Measurements from ENCODE around the gene TMC3. TPM values are rescaled to one million over a fixed set of nuclear protein-coding genes. Genes with fewer than 3 reads are reported as not detected.

The TMC3 gene
- total and polyA plus RNA-seq, 10 of the 15 experiments (the other 5 are each of a cell fraction or from before 2014, with no cell fraction given), result 0.03 to 0.04 (median 0.04) TPM; not detected in 7

DNA sequence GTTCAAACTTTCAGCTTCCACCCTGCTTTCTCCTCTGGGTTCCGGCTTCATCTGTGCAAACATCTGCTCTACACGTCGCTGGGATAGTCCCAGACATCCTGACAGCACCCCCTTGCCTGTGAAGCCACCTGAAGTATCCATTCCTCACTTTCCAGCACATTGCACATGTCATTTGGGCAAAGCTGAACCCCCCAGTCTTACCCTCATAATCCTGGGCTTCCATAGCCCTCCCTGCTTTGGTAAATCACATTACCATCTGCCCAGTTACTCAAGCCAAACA lies 92.6 kb downstream of the TMC3 start (continued):
- TF ChIP-seq, protein P1, sequence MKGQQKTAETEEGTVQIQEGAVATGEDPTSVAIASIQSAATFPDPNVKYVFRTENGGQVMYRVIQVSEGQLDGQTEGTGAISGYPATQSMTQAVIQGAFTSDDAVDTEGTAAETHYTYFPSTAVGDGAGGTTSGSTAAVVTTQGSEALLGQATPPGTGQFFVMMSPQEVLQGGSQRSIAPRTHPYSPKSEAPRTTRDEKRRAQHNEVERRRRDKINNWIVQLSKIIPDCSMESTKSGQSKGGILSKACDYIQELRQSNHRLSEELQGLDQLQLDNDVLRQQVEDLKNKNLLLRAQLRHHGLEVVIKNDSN (IDR thresholded peaks at IDR 0.05; ENCODE audit: borderline replicate concordance, extremely low read length, insufficient read depth, low read depth, low read length), result no peak

Other genes starting within 250 kb of the TMC3 start
- not detected in 2 replicates for gene CFAP161, start 239.9 kb downstream of the TMC3 start, total RNA-seq (2014; rRNA removed)
- gene CFAP161, start 239.9 kb downstream of the TMC3 start, total RNA-seq (2014; rRNA removed; fragmentation: Illumina TruSeq; extraction: Trizol), result 0.31 TPM in 1 of 2 replicates, not detected in the other
- gene CFAP161, start 239.9 kb downstream of the TMC3 start, total RNA-seq (2021), result not detected in 2 replicates
- gene CFAP161, start 239.9 kb downstream of the TMC3 start, polyA plus RNA-seq (2011; rRNA removed), result not detected in 2 replicates
- gene CFAP161, start 239.9 kb downstream of the TMC3 start, polyA plus RNA-seq (2014; fragmentation: Illumina TruSeq; extraction: Trizol), result not detected in 2 replicates
- not detected for gene CFAP161, start 239.9 kb downstream of the TMC3 start, polyA plus RNA-seq (2014; fragmentation: Nextera tagmentation; extraction: Ambion mirVana)
- gene CFAP161, start 239.9 kb downstream of the TMC3 start, polyA plus RNA-seq (2014; rRNA removed), result not detected in 2 replicates
- gene CFAP161, start 239.9 kb downstream of the TMC3 start, polyA plus RNA-seq (2016; fragmentation: Nextera tagmentation; extraction: Ambion mirVana), result not detected
- 34.3 and 38.9 TPM in 2 replicates for gene IL16, start 177.3 kb downstream of the TMC3 start, total RNA-seq (2014; rRNA removed)
- gene IL16, start 177.3 kb downstream of the TMC3 start, total RNA-seq (2014; rRNA removed; fragmentation: Illumina TruSeq; extraction: Trizol), result 51.5 and 54.8 TPM in 2 replicates
- gene IL16, start 177.3 kb downstream of the TMC3 start, total RNA-seq (2021), result 51.2 and 52.1 TPM in 2 replicates
- 174 and 206 TPM in 2 replicates for gene IL16, start 177.3 kb downstream of the TMC3 start, polyA plus RNA-seq (2011; rRNA removed)
- gene IL16, start 177.3 kb downstream of the TMC3 start, polyA plus RNA-seq (2014; fragmentation: Illumina TruSeq; extraction: Trizol), result 52.5 and 63.1 TPM in 2 replicates
- gene IL16, start 177.3 kb downstream of the TMC3 start, polyA plus RNA-seq (2014; fragmentation: Nextera tagmentation; extraction: Ambion mirVana), result 10 to 100 TPM; 21.7 to 23.9 TPM
- 57.4 and 59.3 TPM in 2 replicates for gene IL16, start 177.3 kb downstream of the TMC3 start, polyA plus RNA-seq (2014; rRNA removed)
- 10 to 100 TPM; 34.3 to 37.8 TPM for gene IL16, start 177.3 kb downstream of the TMC3 start, polyA plus RNA-seq (2016; fragmentation: Nextera tagmentation; extraction: Ambion mirVana)
- gene STARD5, start 50.1 kb downstream of the TMC3 start, total RNA-seq (2014; rRNA removed), result 6.3 and 6.4 TPM in 2 replicates
- gene STARD5, start 50.1 kb downstream of the TMC3 start, total RNA-seq (2014; rRNA removed; fragmentation: Illumina TruSeq; extraction: Trizol), result 4.1 and 4.5 TPM in 2 replicates
- gene STARD5, start 50.1 kb downstream of the TMC3 start, total RNA-seq (2021), result 6.0 and 6.1 TPM in 2 replicates
- gene STARD5, start 50.1 kb downstream of the TMC3 start, polyA plus RNA-seq (2011; rRNA removed), result 7.5 and 9.4 TPM in 2 replicates
- gene STARD5, start 50.1 kb downstream of the TMC3 start, polyA plus RNA-seq (2014; fragmentation: Illumina TruSeq; extraction: Trizol), result 5.4 and 6.3 TPM in 2 replicates
- gene STARD5, start 50.1 kb downstream of the TMC3 start, polyA plus RNA-seq (2014; fragmentation: Nextera tagmentation; extraction: Ambion mirVana), result 1 to 10 TPM; 2.3 to 3.5 TPM
- 8.4 and 8.6 TPM in 2 replicates for gene STARD5, start 50.1 kb downstream of the TMC3 start, polyA plus RNA-seq (2014; rRNA removed)
- 1 to 10 TPM; 3.0 to 3.5 TPM for gene STARD5, start 50.1 kb downstream of the TMC3 start, polyA plus RNA-seq (2016; fragmentation: Nextera tagmentation; extraction: Ambion mirVana)